Left renal cortex interstitium (tissue), 4 donors: ENCODE measurements around the gene LRP2BP. TPM values are rescaled to one million over a fixed set of nuclear protein-coding genes. Genes with fewer than 3 reads are reported as not detected.
A peak's percentile ranks its signal among the peaks of the same experiment; 100 is the strongest.

Experiments
- DNase-seq, 4 donors: peaks; one replicate each; pipeline ENCODE4 v3.0.0-alpha.2; 2013; ENCODE audit warnings: low read depth in 4 of 4, low spot score in 2 of 4, missing footprints in 1 of 4
- polyA plus RNA-seq, 4 donors: library from polyadenylated mRNA; unstranded; fragments of 120-200 nt; gene quantifications; one replicate each; pipeline ENCODE4 v1.2.1, GENCODE V29; 2013; ENCODE audit not compliant: insufficient read length in 4 of 4

Gene LRP2BP
- polyA plus RNA-seq: 1 to 10 TPM; 2.0 to 7.3 (median 3.4) TPM

DNA sequence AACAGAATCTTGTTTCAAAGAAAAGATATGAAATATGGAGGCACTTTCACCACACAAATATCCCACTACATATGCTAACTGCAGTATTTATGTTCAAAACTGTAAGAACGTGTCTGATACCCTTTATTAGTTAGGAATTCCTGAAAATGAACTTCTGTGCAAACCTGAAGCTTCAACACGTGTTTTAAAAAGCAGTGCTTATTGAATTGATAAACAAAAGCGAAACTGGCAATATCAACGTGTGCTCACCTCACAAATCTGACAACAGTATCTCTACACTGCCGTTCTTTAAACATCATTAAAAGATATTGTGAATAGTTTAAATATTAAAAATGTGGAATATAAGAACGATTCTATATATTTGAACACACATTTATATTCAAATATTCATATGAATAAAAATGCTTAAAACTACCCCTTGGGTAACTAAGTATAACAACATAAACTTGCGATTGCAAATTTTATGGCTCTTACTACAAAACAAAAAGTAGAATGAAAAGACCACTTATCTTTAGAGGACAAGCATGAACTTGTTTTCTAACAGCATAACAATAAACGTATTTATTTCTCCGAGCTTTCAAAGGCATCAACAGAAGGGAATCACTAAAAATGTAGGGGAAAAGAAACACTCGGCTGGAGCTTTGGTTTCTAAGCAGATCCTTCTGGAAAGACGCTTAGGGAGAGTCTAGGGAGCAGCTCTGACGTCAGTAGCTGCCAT lies at the start of gene LRP2BP:
TSS of gene LRP2BP (minus strand) at position 687 of the 718 bp plus-strand sequence. CDS start 17,738 bp downstream, outside the sequence.
- peak in 2 of 4 donors; percentile 68 to 78 for DNase-seq

- no peak for DNase-seq
Observed at GRCh38 chr4:185445209-185445608, 49.5 kb upstream of the LRP2BP start.

DNA sequence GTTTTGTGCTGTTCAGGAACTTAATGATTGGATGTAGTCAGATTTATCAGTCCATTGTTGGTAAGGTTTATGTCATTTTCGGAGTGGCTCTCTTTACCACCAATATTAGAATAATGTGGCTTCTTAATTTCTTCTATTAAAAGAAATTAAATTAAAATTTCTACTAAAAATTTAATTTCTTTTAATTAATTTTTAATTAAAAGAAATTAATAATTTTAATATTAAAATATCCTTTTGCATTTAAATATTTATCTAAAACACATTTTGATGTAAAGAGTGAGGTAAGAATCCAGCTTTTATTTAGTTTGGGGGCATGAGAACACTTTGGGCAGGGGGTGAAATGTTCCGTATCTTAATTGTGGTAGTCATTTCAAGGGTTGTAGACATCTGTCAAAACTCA lies 45.8 kb upstream of the LRP2BP start:
- no peak for DNase-seq

GRCh38 chr4:185437809-185438208 lies 42.1 kb upstream of the LRP2BP start:
- DNase-seq: no peak

DNA sequence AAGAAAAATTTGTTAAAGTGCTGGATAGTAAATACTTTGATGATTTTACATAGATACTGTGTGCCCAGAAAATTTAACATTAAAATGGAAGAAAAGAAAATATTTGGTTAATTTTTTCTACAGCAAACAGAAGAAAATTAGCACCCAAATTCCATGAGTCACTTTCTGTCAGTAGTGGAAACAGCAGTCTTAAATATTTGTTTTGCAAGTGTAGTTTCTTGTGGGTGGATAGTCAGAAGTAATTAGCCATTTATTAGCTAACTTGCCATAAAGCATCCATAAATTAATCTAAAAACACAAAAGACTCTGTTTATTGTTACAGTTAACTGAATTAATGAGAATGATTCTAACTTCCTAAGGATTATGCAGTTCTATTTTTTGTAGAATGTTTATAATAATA lies 39.7 kb upstream of the LRP2BP start:
- no peak for DNase-seq

DNA sequence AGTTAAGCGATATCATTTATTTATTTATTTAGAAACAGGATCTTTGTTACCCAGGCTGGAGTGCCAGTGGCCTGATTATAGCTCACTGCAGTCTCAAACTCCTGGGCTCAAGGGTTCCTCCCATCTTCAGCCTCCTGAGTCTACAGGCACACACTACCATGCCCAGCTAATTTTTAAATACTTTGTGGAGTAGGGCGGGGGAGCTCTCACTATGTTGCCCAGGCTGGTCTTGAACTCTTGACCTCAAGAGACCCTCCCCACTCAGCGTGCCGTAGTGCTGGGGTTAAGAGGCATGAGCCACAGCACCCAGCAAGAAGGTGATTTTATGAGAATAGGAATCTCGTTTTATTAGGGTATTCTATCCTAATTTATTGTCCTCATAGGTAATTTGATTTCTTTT lies 33.9 kb upstream of the LRP2BP start:
- no peak for DNase-seq

DNA sequence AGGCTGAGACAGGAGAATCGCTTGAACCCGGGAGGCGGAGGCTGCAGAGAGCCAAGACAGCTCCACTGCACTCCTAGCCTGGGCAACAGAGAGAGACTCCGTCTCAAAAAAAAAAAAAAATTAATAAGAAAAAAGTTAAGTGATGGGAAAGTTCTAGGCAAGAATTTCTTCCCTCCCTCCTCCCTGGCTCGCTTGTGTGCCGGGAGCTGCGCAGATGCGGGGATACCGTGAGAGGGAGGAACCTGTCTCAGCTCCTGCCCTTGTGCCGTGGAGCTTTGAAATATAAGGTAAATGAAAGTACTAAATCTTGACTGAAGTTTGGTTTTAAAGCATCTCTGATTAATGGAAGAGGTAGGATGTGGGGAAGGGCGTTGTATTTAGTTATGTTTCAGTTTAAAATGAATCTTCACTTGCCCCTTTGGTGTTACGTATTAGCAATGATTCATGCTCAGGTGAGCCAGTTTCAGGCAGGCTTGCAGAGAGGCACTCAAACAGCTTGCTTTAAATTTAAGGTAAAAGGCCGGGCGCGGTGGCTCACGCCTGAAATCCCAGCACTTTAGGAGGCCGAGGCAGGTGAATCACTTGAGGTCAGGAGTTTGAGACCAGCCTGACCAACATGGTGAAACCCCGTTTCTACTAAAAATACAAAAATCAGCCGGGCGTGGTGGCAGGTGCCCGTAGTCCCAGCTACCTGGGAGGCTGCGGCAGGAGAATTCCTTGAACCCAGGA lies 31.4 kb upstream of the LRP2BP start:
- DNase-seq: no peak

DNA sequence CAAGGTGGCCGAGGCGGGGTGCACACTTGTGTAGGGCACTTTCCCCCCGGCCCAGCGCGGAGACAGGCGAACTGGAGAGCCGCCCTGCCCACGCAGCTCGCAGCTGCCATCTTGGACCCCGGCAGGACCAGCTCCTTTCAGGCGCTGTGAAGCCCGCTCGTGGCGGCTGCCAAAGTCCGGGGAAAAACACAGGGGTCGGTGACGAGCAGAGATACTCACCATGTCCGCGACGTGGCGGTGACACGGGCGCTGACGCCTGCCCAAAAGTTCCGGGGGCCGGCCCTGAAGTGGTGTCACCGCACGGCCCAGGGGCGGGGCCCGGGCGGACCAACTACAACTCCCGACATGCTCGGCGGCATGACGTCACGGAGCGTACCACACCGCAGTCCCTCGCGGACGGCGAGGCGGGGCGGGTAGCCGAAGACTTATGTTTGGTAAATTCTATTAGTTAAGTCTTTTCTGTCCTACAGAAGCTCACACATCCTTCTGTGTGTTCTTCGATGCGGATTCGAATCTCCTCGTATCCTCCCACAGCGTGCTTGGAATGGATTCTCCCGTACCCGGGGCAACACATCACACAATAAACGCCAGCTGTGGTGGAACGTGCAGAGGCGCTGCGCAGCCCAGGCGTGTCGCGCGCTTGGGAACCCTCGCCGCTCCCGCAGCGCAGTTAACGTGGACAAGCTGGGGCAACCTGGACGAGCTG lies 30.1 kb upstream of the LRP2BP start, which contains the start of gene UFSP2:
TSS of gene UFSP2 (minus strand) at position 318 of the 706 bp plus-strand sequence. CDS start at position 222, 96 bp downstream.
- DNase-seq: peak; percentile 87 to 97 (median 93)

DNA sequence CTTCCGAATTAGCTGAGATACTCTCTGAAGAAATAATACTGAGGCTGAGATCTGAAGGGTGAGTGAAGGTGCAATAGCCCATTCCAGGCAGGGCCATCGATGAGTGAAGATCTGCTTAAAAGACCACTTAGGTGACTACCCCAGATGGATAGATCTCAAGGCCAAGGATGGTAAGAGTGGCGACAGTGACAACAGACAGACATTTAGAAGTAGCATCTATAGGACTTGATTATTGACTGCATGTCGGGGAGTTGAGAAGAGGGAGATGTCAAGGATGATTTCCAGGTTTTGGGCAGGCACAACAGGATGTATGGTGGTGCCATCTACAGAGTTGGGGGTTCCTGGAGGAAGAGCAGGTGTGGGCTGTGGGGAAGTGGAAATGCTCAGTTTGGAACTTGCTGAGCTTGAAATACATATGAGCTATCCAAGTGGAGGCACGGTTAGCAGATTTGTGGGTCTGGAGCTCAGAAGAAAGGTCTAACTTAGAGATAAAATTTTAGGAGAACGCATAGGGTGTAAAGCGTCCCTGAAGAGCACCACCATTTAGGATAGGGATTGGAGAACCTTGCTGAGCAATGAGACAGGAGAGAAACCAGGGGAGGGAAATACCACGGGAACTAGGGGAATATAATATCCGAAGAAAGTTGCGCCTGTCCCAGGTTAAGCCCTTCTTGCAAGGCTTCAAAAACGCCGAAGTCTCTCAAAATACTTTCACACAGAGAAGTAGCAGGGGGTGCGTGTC lies 29.4 kb upstream of the LRP2BP start:
- peak; percentile 2 to 50 (median 39) for DNase-seq

GRCh38 chr4:185421366-185422124 lies 25.8 kb upstream of the LRP2BP start:
- DNase-seq: no peak

DNA sequence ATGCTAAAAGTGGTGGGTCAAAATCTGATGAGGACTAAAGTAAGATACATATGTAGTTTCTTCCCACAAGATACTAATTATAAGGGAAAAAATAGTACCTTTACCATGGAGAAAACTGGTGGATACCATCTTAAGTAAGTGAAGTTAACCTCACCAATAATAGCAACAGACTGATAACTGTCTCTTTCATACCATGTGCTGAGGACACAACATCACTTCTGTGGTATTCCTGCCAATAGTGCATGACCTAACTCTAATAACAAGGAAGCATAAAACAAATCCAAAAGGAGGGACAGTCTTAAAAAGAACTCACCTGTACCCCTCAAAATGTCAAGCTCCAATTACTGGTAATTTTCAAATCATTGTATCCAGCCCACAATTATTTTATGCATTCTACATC lies 21.2 kb upstream of the LRP2BP start:
- DNase-seq: no peak

DNA sequence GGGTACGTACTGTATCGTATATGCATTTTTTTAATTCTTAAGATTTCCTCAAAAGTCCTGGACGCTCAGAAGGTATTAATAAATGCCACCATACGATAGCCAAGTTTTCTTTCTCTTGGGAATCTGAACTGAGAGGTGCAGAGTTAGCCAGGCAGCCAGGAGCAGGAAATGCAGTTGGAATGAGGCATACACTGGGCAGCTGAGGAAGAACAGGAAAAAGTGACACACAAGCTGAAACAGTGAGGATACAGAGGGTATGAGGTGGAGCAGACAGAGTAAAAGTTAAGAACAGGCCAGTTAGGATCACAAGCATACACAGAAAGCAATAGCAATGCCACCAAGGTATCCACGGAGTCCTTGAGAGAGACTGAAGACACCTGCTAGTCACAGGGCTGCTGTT lies 16.7 kb upstream of the LRP2BP start:
- DNase-seq: no peak

- no peak for DNase-seq
Observed at GRCh38 chr4:185411849-185412248, 16.1 kb upstream of the LRP2BP start.

DNA sequence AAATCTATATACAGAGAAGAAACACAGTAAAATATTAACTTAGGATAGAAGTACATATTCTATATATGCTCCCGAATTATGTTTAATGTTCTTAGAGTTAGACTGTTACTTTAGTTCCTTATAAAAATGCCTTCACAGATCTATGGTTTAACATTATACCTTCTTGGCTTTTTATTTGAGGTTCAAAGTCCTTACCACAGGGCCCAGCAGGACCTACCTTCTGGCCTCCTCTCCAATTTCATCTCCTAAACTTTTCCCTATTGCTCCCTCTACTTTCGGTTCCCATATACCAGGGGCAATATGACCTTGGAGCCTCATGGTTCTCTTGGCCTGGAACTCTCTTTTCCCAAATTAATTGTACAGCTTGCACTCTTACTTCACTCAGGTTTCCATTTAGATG lies 12.7 kb upstream of the LRP2BP start:
- DNase-seq: no peak

GRCh38 chr4:185405296-185405999 lies 9.7 kb upstream of the LRP2BP start:
- no peak for DNase-seq

- DNase-seq: no peak
Observed at GRCh38 chr4:185404031-185404430, 8.3 kb upstream of the LRP2BP start.

DNA sequence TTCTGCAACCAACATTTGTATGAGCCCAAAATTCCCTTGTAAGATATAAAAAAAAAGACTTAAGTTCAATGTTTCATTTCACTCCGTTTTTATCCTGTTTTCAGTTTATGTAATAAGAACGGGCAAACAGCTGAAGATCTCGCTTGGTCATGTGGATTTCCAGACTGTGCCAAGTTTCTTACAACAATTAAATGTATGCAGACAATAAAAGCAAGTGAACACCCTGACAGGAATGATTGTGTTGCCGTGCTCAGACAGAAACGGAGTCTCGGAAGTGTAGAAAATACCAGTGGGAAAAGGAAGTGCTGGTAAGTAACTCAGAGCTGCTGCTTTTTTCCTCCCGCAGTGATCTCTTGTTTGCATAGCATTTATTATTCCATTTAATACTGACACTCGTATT lies 3.7 kb upstream of the LRP2BP start:
- no peak for DNase-seq

DNA sequence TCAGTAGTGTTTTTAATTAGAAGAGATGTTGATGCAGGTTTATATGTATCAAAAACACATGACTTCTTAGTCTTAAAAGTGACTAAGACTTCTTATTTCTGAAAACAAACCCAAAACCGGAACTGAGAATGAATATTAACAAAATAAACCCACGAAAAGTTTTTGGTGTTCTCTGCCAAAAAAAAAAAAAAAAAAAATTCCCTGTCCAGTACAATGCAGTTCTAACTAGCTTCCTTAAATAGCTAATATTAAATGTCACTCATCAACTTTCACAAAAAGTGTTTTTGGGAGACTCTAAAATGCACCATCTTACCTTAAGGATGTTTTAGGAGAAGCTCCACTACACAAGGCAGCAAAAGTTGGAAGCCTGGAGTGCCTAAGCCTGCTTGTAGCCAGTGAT lies 2.9 kb upstream of the LRP2BP start:
- DNase-seq: no peak

- DNase-seq: peak in 2 of 4 donors; percentile 44 to 62
Observed at GRCh38 chr4:185396724-185397385, 1.1 kb upstream of the LRP2BP start, which contains the start of gene ANKRD37. ANKRD37 (plus strand) TSS chr4:185396841; CDS start chr4:185396924, 83 bp downstream.
